H1 (cell line): ENCODE measurements around the gene AFAP1L2. TPM values are rescaled to one million over a fixed set of nuclear protein-coding genes. Genes with fewer than 3 reads are reported as not detected.

Experiments used
- CTCF ChIA-PET: fragments of 300-600 bp; sonication (Branson Sonifier 250); formaldehyde crosslinking; loops from one replicate; lab custom pipeline; 2021; ENCODE audit not compliant: partially characterized antibody; lab: Charles Lee
- POLR2A ChIA-PET: fragments of 300-600 bp; sonication (Branson Sonifier 250); formaldehyde crosslinking; loops from one replicate; lab custom pipeline; 2021; ENCODE audit warnings: inconsistent platforms; ENCODE audit not compliant: partially characterized antibody; lab: Charles Lee
- DNase-seq, 2 experiments: peaks; one replicate each; pipeline versions ENCODE4 v3.0.0 to v3.0.0-alpha.2; 2010 to 2022; ENCODE audit warnings: low spot score in 2 of 2, low read depth in 1 of 2, mixed read lengths in 1 of 2
- FAIRE-seq: peaks from 2 replicates; lab custom pipeline; 2011; peaks lifted over from hg19 to GRCh38; lab: Jason Lieb, UNC
- H2AFZ ChIP-seq: 2 replicates; pipeline ENCODE4 v1.8.1; 2012; ENCODE audit warnings: low read length, inconsistent platforms
- H2AK5ac ChIP-seq: 2 replicates; pipeline ENCODE4 v1.6.1; 2013; ENCODE audit warnings: low read depth, low read length
- H2BK120ac ChIP-seq: replicated peaks from 2 replicates; pipeline ENCODE3; 2013; ENCODE audit warnings: low read depth, low read length, inconsistent platforms
- H2BK12ac ChIP-seq: 2 replicates; pipeline ENCODE4 v1.6.1; 2013; ENCODE audit warnings: low read depth, low read length
- H2BK15ac ChIP-seq: 2 replicates; pipeline ENCODE4 v1.6.1; 2013; ENCODE audit warnings: low read length
- H2BK20ac ChIP-seq: 2 replicates; pipeline ENCODE4 v1.6.1; 2013; ENCODE audit warnings: low read length
- H2BK5ac ChIP-seq: 2 replicates; pipeline ENCODE4 v1.6.1; 2013; ENCODE audit warnings: low read depth, low read length
- H3K14ac ChIP-seq: 2 replicates; pipeline ENCODE4 v1.6.1; 2013; ENCODE audit warnings: inconsistent platforms; ENCODE audit not compliant: insufficient read length
- H3K18ac ChIP-seq: 2 replicates; pipeline ENCODE4 v1.6.1; 2013; ENCODE audit warnings: low read length; ENCODE audit errors: extremely low read depth
- H3K23ac ChIP-seq: 2 replicates; pipeline ENCODE4 v1.6.1; 2013; ENCODE audit warnings: inconsistent platforms; ENCODE audit not compliant: insufficient read length
- H3K23me2 ChIP-seq: 2 replicates; pipeline ENCODE4 v1.6.1; 2013; ENCODE audit warnings: low read depth, low read length
- H3K27ac ChIP-seq: 2 replicates; pipeline ENCODE4 v1.6.1; 2011; ENCODE audit warnings: low read depth, low read length, inconsistent platforms
- H3K27me3 ChIP-seq, 4 experiments: replicated peaks in 1 of 4; 1 replicate in 1 of 4; 2 replicates in 3 of 4; pipeline versions ENCODE4 v1.6.1 to v1.8.1; 2011 to 2013; ENCODE audit warnings: low read length in 3 of 4, mild to moderate bottlenecking in 3 of 4, inconsistent platforms in 2 of 4, mixed read lengths in 2 of 4, moderate library complexity in 1 of 4; ENCODE audit not compliant: control insufficient read depth in 3 of 4, insufficient read depth in 3 of 4; ENCODE audit errors: extremely low read depth in 1 of 4
- H3K36me3 ChIP-seq, 4 experiments: 2 replicates each; pipeline versions ENCODE4 v1.6.1 to v1.8.1; 2011 to 2013; ENCODE audit warnings: mild to moderate bottlenecking in 4 of 4, low read length in 3 of 4, moderate library complexity in 2 of 4, control low read depth in 1 of 4, inconsistent platforms in 1 of 4; ENCODE audit not compliant: insufficient read depth in 4 of 4, control insufficient read depth in 2 of 4
- H3K4ac ChIP-seq: replicated peaks from 2 replicates; pipeline ENCODE3; 2013; ENCODE audit warnings: low read length, low read depth, mixed read lengths, inconsistent platforms; ENCODE audit not compliant: insufficient read length
- H3K4me1 ChIP-seq, 4 experiments: replicated peaks in 1 of 4; 1 replicate in 1 of 4; 2 replicates in 3 of 4; pipeline versions ENCODE4 v1.6.1 to v1.8.1; 2011 to 2013; ENCODE audit warnings: low read length in 3 of 4, inconsistent platforms in 2 of 4, mixed read lengths in 1 of 4; ENCODE audit not compliant: insufficient read depth in 4 of 4, control insufficient read depth in 3 of 4
- H3K4me2 ChIP-seq, 2 experiments: 2 replicates each; pipeline versions ENCODE4 v1.6.1 to v1.8.1; 2011 to 2013; ENCODE audit warnings: low read depth in 2 of 2, low read length in 2 of 2, control low read depth in 1 of 2, inconsistent platforms in 1 of 2, mild to moderate bottlenecking in 1 of 2; ENCODE audit not compliant: insufficient read depth in 1 of 2
- H3K4me3 ChIP-seq, 4 experiments: fragments of 200-600, 300-600 bp in 1 of 4; sonication (generic), shearing (Covaris generic), sonication (Bioruptor Twin) in 1 of 4; 2 replicates each; pipeline versions ENCODE4 v1.5.1 to v1.8.1; 2011 to 2016; ENCODE audit warnings: low read length in 4 of 4, low read depth in 3 of 4, control low read depth in 2 of 4, inconsistent platforms in 2 of 4, mild to moderate bottlenecking in 2 of 4, mixed read lengths in 1 of 4, moderate library complexity in 1 of 4; ENCODE audit not compliant: insufficient read depth in 2 of 4; ENCODE audit errors: extremely low read depth in 1 of 4
- H3K56ac ChIP-seq: replicated peaks from 2 replicates; pipeline ENCODE3; 2013; ENCODE audit warnings: low read depth, mild to moderate bottlenecking, mixed read lengths, low read length, inconsistent platforms; ENCODE audit not compliant: insufficient read length
- H3K79me1 ChIP-seq: 2 replicates; pipeline ENCODE4 v1.6.1; 2013; ENCODE audit warnings: low read depth, low read length, control low read depth
- H3K79me2 ChIP-seq, 2 experiments: 2 replicates each; pipeline versions ENCODE4 v1.6.1 to v1.8.1; 2012 to 2013; ENCODE audit warnings: low read length in 2 of 2, mild to moderate bottlenecking in 2 of 2, inconsistent platforms in 1 of 2; ENCODE audit not compliant: insufficient read depth in 2 of 2, control insufficient read depth in 1 of 2
- H3K9ac ChIP-seq, 4 experiments: replicated peaks in 1 of 4; 1 replicate in 1 of 4; 2 replicates in 3 of 4; pipeline versions ENCODE4 v1.6.1 to v1.8.1; 2011 to 2013; ENCODE audit warnings: low read depth in 3 of 4, low read length in 3 of 4, control low read depth in 2 of 4, mild to moderate bottlenecking in 2 of 4, moderate library complexity in 2 of 4, inconsistent platforms in 1 of 4; ENCODE audit errors: extremely low read depth in 1 of 4
- H3K9me3 ChIP-seq, 2 experiments: 2 replicates each; pipeline versions ENCODE4 v1.6.1 to v1.8.1; 2012 to 2013; ENCODE audit warnings: mild to moderate bottlenecking in 2 of 2, moderate library complexity in 2 of 2, control low read depth in 1 of 2, inconsistent platforms in 1 of 2, low read depth in 1 of 2, low read length in 1 of 2, mixed read lengths in 1 of 2; ENCODE audit not compliant: insufficient read depth in 2 of 2
- H4K20me1 ChIP-seq, 2 experiments: replicated peaks in 1 of 2; 2 replicates each; pipeline versions ENCODE3 to v1.8.1; 2011 to 2013; ENCODE audit warnings: inconsistent platforms in 2 of 2, low read length in 2 of 2, mild to moderate bottlenecking in 1 of 2; ENCODE audit not compliant: insufficient read depth in 2 of 2, control insufficient read depth in 1 of 2
- H4K5ac ChIP-seq: 2 replicates; pipeline ENCODE4 v1.6.1; 2013; ENCODE audit warnings: low read length, low read depth, mixed read lengths, inconsistent platforms; ENCODE audit not compliant: insufficient read length
- H4K8ac ChIP-seq: 2 replicates; pipeline ENCODE4 v1.8.0; 2013; ENCODE audit warnings: mild to moderate bottlenecking, moderate library complexity, low read length, inconsistent platforms; ENCODE audit not compliant: insufficient read depth; ENCODE audit errors: extremely low read depth
- H4K91ac ChIP-seq: replicated peaks from 2 replicates; pipeline ENCODE3; 2013; ENCODE audit warnings: low read length, mixed read lengths, inconsistent platforms; ENCODE audit not compliant: insufficient read length
- CEBPB ChIP-seq: IDR thresholded peaks from 2 replicates; pipeline ENCODE4 v1.6.1; 2012; ENCODE audit warnings: low read depth, low read length
- FOSL1 ChIP-seq: IDR thresholded peaks from 2 replicates; pipeline ENCODE4 v1.6.1; 2011; ENCODE audit warnings: mild to moderate bottlenecking, low read depth, low read length, moderate library complexity; ENCODE audit not compliant: insufficient read depth
- JUND ChIP-seq: IDR thresholded peaks from 2 replicates; pipeline ENCODE4 v1.6.1; 2011; ENCODE audit warnings: mild to moderate bottlenecking, improper control_type of control experiment, low read length
- KDM1A ChIP-seq: fragments of 200-600, 300-600 bp; sonication (generic); IDR thresholded peaks from 2 replicates; pipeline ENCODE4 v1.7.1; 2016; ENCODE audit warnings: mild to moderate bottlenecking, low read length, borderline replicate concordance
- NANOG ChIP-seq: IDR thresholded peaks from 2 replicates; pipeline ENCODE4 v1.6.1; 2011; ENCODE audit warnings: low read length, low read depth, mild to moderate bottlenecking, inconsistent platforms; ENCODE audit not compliant: insufficient read depth, poor library complexity, severe bottlenecking
- POU5F1 ChIP-seq: IDR thresholded peaks from 2 replicates; pipeline ENCODE4 v1.6.1; 2011; ENCODE audit warnings: low read depth, mild to moderate bottlenecking, low read length, moderate library complexity
- SP1 ChIP-seq: IDR thresholded peaks from 2 replicates; pipeline ENCODE4 v1.6.1; 2011; ENCODE audit warnings: low read depth, low read length
- TCF12 ChIP-seq: IDR thresholded peaks from 2 replicates; pipeline ENCODE4 v1.6.1; 2011; ENCODE audit warnings: low read depth, mild to moderate bottlenecking, low read length
- WGBS, 2 experiments: shearing (Covaris generic) in 1 of 2; methylation state at CpG; one replicate each; pipeline versions ENCODE4 v1.1.6 to v1.1.7; 2013 to 2015; ENCODE audit warnings: low lambda C conversion rate in 2 of 2, mixed read lengths in 2 of 2, inconsistent platforms in 1 of 2, low coverage in 1 of 2, missing lambda C conversion rate in 1 of 2; ENCODE audit not compliant: insufficient replicate concordance in 2 of 2, insufficient coverage in 1 of 2, insufficient read length in 1 of 2; ENCODE audit errors: extremely low coverage in 1 of 2, missing lambda C conversion rate in 1 of 2; 5-methylcytosine and 5-hydroxymethylcytosine counted together
- polyA plus RNA-seq, 7 experiments: library from polyadenylated mRNA; depleted of rRNA in 3 of 7; stranded (reverse) in 5 of 7; unstranded in 2 of 7; fragments of >200 nt in 5 of 7; fragments of 200-250 nt in 2 of 7; gene quantifications; 1 replicate in 5 of 7; 2 replicates in 1 of 7; 4 replicates in 1 of 7; pipeline versions ENCODE4 v1.2.1 to v1.2.3, GENCODE V29; 2011 to 2013; ENCODE audit warnings: missing spikeins in 2 of 7, mixed read lengths in 2 of 7
- total RNA-seq: library from RNA; stranded (reverse); fragmentation: NEBNext Ultra II Directional; extraction: Animal tissue kit (Norgen Biotek cat#: 25700); gene quantifications from 2 replicates; pipeline ENCODE4 v1.2.1, GENCODE V29; 2021

AFAP1L2 gene
- total and polyA plus RNA-seq, 2 of the 8 experiments (the other 6 are each of a cell fraction or from before 2014, with no cell fraction given) = 3.9 to 6.4 TPM

GRCh38 chr10:114266521-114266920, 137.8 kb downstream of the AFAP1L2 start:
- no peak overlapping the region; the same call in 1 of the 2 replicates for H3K27ac ChIP-seq
- ChIA-PET POLR2A (interaction anchor here (0.7 kb wide), 1 partner anchor 179 kb away, joined by 3 read pairs; no protein-coding TSS in a partner anchor), CTCF (interaction anchor here (0.6 to 2.2 kb wide), 5 partner anchors 11 to 121 kb away, joined by 3 to 6 read pairs (median 5); no protein-coding TSS in a partner anchor)
- H2BK120ac ChIP-seq = no peak overlapping the region
- no peak overlapping the region for H2AFZ ChIP-seq
- DNase-seq (no peak), FAIRE-seq (no peak)
- H3K9ac ChIP-seq = no peak overlapping the region
- no peak overlapping the region for H2AK5ac ChIP-seq
- no peak overlapping the region for H2BK5ac ChIP-seq
- H3K56ac ChIP-seq = no peak overlapping the region
- H3K4ac ChIP-seq = no peak overlapping the region
- H3K79me1 ChIP-seq = no peaks in the 10 kb centered on the region
- no peaks in the 10 kb centered on the region for H3K9me3 ChIP-seq
- H3K23me2 ChIP-seq = 0 out of 2 replicates have a peak, but pooled peaks cover 2% of the 10 kb centered on the region
- H3K4me3 ChIP-seq = no peak overlapping the region
- H4K8ac ChIP-seq = no peak overlapping the region
- H4K91ac ChIP-seq = no peak overlapping the region
- H3K27me3 ChIP-seq = no peaks in the 10 kb centered on the region
- no peaks in the 10 kb centered on the region for H4K20me1 ChIP-seq
- 83% methylated on average over 5 of the region's 5 CpGs; no CpG with 5 or more reads in 1 of the 2 experiments for WGBS, 2 experiments
- no peak overlapping the region for H3K23ac ChIP-seq
- no peak overlapping the region for H4K5ac ChIP-seq
- no peak overlapping the region for H3K4me2 ChIP-seq
- H3K79me2 ChIP-seq = no peaks in the 10 kb centered on the region
- H3K14ac ChIP-seq = no peak overlapping the region
- H3K36me3 ChIP-seq = no peaks in the 10 kb centered on the region
- no peak overlapping the region for H2BK15ac ChIP-seq
- H2BK12ac ChIP-seq = no peak overlapping the region
- H2BK20ac ChIP-seq = no peak overlapping the region
- TF ChIP-seq POU5F1 (no peak), CEBPB (no peak), SP1 (no peak), FOSL1 (no peak), JUND (no peak), TCF12 (no peak), KDM1A (no peak), NANOG (no peak)
- no peaks in the 10 kb centered on the region for H3K4me1 ChIP-seq
- H3K18ac ChIP-seq = no peak overlapping the region
